ES-I3 (cell line): Measurements from ENCODE around the gene ZNF451.

Source experiments
- H3K36me3 ChIP-seq: 2 replicates; pipeline ENCODE4 v1.6.1; 2013; ENCODE audit warnings: mild to moderate bottlenecking, low read length, control low read depth, moderate library complexity; ENCODE audit not compliant: insufficient read depth
- H3K4me1 ChIP-seq: 2 replicates; pipeline ENCODE4 v1.6.1; 2013; ENCODE audit warnings: mild to moderate bottlenecking, control low read depth, low read length; ENCODE audit not compliant: insufficient read depth
- H3K9ac ChIP-seq: 2 replicates; pipeline ENCODE4 v1.6.1; 2013; ENCODE audit warnings: low read depth, mild to moderate bottlenecking, low read length, moderate library complexity
- H3K9me3 ChIP-seq: 2 replicates; pipeline ENCODE4 v1.6.1; 2013; ENCODE audit warnings: mild to moderate bottlenecking, low read length, moderate library complexity; ENCODE audit not compliant: control insufficient read depth, insufficient read depth

The ZNF451 gene

GRCh38 chr6:57217270-57217669, 127.3 kb downstream of the ZNF451 start:
- Histone ChIP-seq H3K9me3 (no peaks in the 10 kb centered on the region), H3K4me1 (no peaks in the 10 kb centered on the region), H3K36me3 (no peaks in the 10 kb centered on the region), H3K9ac (no peak overlapping the region)
